Regular cardiac myocyte (primary cell): ENCODE data around the gene ACTR5. TPM values are rescaled to one million over a fixed set of nuclear protein-coding genes. Genes with fewer than 3 reads are reported as not detected.

ENCODE experiments used
- total RNA-seq: library from RNA; depleted of rRNA; stranded (reverse); fragments of >200 nt; gene quantifications from 2 replicates; pipeline ENCODE4 v1.2.3, GENCODE V29; 2014

ACTR5 gene
- total RNA-seq = 5.9 and 7.5 TPM in 2 replicates

GRCh38 chr20:38748097-38748860 lies at the start of gene ACTR5:
TSS of gene ACTR5 (plus strand) at chr20:38748460. CDS start at chr20:38748479, 19 bp downstream.

GRCh38 chr20:38723848-38724625 lies 24.2 kb upstream of the ACTR5 start, which contains the start of gene SLC32A1:
TSS of gene SLC32A1 (plus strand) at chr20:38724486. CDS start at chr20:38724725, 239 bp downstream.

GRCh38 chr20:38805502-38805957 lies 57.3 kb downstream of the ACTR5 start, which contains the start of gene PPP1R16B:
TSS of gene PPP1R16B (plus strand) at chr20:38805697. CDS start at chr20:38835926, 30,229 bp downstream.

Other genes starting within 250 kb of the ACTR5 start
- gene ADIG, start 167.3 kb upstream of the ACTR5 start, total RNA-seq = not detected in 2 replicates
- not detected in 2 replicates for gene ARHGAP40, start 146.7 kb upstream of the ACTR5 start, total RNA-seq
- gene SLC32A1, start 24.0 kb upstream of the ACTR5 start, total RNA-seq = under 0.01 TPM in 1 of 2 replicates, not detected in the other
- 0.58 and 2.0 TPM in 2 replicates for gene PPP1R16B, start 57.2 kb downstream of the ACTR5 start, total RNA-seq
- gene FAM83D, start 178.0 kb downstream of the ACTR5 start, total RNA-seq = 3.7 and 32.2 TPM in 2 replicates
- 8.6 and 10.7 TPM in 2 replicates for gene DHX35, start 213.9 kb downstream of the ACTR5 start, total RNA-seq